Endodermal cell (in vitro differentiated cells): ENCODE results near the gene DDAH1. TPM values are rescaled to one million over a fixed set of nuclear protein-coding genes. Genes with fewer than 3 reads are reported as not detected.

Experiments used
- DNase-seq: peaks from one replicate; pipeline ENCODE4 v3.0.0-alpha.2; 2017
- H3K27ac ChIP-seq: 2 replicates; pipeline ENCODE4 v1.5.1; 2013; ENCODE audit warnings: mild to moderate bottlenecking, low read depth, low read length, moderate library complexity
- H3K27me3 ChIP-seq: 2 replicates; pipeline ENCODE4 v1.6.1; 2013; ENCODE audit warnings: mild to moderate bottlenecking, low read length, moderate library complexity; ENCODE audit not compliant: insufficient read depth, control insufficient read depth, poor library complexity, severe bottlenecking
- H3K36me3 ChIP-seq: 2 replicates; pipeline ENCODE4 v1.7.0; 2013; ENCODE audit warnings: mild to moderate bottlenecking, low read length, moderate library complexity; ENCODE audit not compliant: control insufficient read depth, insufficient read depth
- H3K4me1 ChIP-seq: one replicate; pipeline ENCODE4 v1.7.0; 2013; ENCODE audit warnings: low read length; ENCODE audit not compliant: control insufficient read depth, insufficient read depth
- H3K4me3 ChIP-seq: 2 replicates; pipeline ENCODE4 v1.5.1; 2013; ENCODE audit warnings: mild to moderate bottlenecking, low read length, moderate library complexity
- H3K9ac ChIP-seq: 2 replicates; pipeline ENCODE4 v1.6.1; 2013; ENCODE audit warnings: mild to moderate bottlenecking, low read length, moderate library complexity; ENCODE audit not compliant: poor library complexity, severe bottlenecking; ENCODE audit errors: extremely low read depth
- H3K9me3 ChIP-seq: 2 replicates; pipeline ENCODE4 v1.6.1; 2013; ENCODE audit warnings: mild to moderate bottlenecking, low read length, moderate library complexity; ENCODE audit not compliant: control insufficient read depth
- H3K27ac Mint-ChIP-seq: 2 replicates; pipeline ENCODE4 v1.8.0; 2020; ENCODE audit warnings: mixed read lengths
- H3K27me3 Mint-ChIP-seq: 2 replicates; pipeline ENCODE4 v1.8.0; 2021; ENCODE audit warnings: mild to moderate bottlenecking, mixed read lengths; ENCODE audit not compliant: insufficient read depth
- H3K36me3 Mint-ChIP-seq: 2 replicates; pipeline ENCODE4 v1.8.0; 2020; ENCODE audit warnings: low read depth, mixed read lengths
- H3K4me1 Mint-ChIP-seq: 2 replicates; pipeline ENCODE4 v1.8.0; 2020; ENCODE audit warnings: mixed read lengths
- H3K4me3 Mint-ChIP-seq: 2 replicates; pipeline ENCODE4 v1.8.0; 2020; ENCODE audit warnings: mild to moderate bottlenecking, moderate library complexity, mixed read lengths
- H3K9me3 Mint-ChIP-seq: 2 replicates; pipeline ENCODE4 v1.8.0; 2020; ENCODE audit warnings: mild to moderate bottlenecking, mixed read lengths
- CTCF ChIP-seq: fragments of 200-600 bp; sonication (generic); conservative IDR thresholded peaks from 2 replicates; pipeline ENCODE4 v1.5.0; 2021; ENCODE audit warnings: antibody characterized with exemption, mild to moderate bottlenecking
- WGBS, 2 experiments: methylation state at CpG; one replicate each; pipeline versions ENCODE4 v1.1.5 to v1.1.7; 2013; ENCODE audit warnings: missing lambda C conversion rate in 2 of 2, mixed read lengths in 1 of 2; ENCODE audit not compliant: insufficient coverage in 1 of 2, insufficient read length in 1 of 2; 5-methylcytosine and 5-hydroxymethylcytosine counted together
- total RNA-seq, 2 donors: library from RNA; stranded (reverse); fragmentation: NEBNext Ultra II Directional in 1 of 2; extraction: Animal tissue kit (Norgen Biotek cat#: 25700) in 1 of 2; gene quantifications; 2 replicates in 1 of 2; 3 replicates in 1 of 2; pipeline ENCODE4 v1.2.1, GENCODE V29; 2021

Gene DDAH1
- total RNA-seq, 2 donors from 2014 or later = 16.3 to 22.8 TPM

GRCh38 chr1:85481688-85482087 lies 16.7 kb upstream of the DDAH1 start:
- H3K27me3 ChIP-seq = no peaks in the 10 kb centered on the region
- TF ChIP-seq CTCF = no peak
- no peaks in the 10 kb centered on the region for H3K4me1 ChIP-seq
- no peak overlapping the region for H3K27ac Mint-ChIP-seq
- no peaks in the 10 kb centered on the region for H3K27me3 Mint-ChIP-seq
- no peak overlapping the region for H3K4me3 Mint-ChIP-seq
- H3K36me3 Mint-ChIP-seq = no peaks in the 10 kb centered on the region
- H3K4me1 Mint-ChIP-seq = no peaks in the 10 kb centered on the region
- H3K27ac ChIP-seq = no peak overlapping the region
- no peaks in the 10 kb centered on the region for H3K36me3 ChIP-seq
- no peak for DNase-seq
- no peak overlapping the region for H3K4me3 ChIP-seq
- no peaks in the 10 kb centered on the region for H3K9me3 ChIP-seq
- no peak overlapping the region for H3K9ac ChIP-seq
- 88 to 90% methylated on average over 3 of the region's 3 CpGs for WGBS, 2 experiments
- H3K9me3 Mint-ChIP-seq = no peaks in the 10 kb centered on the region

GRCh38 chr1:85480566-85480965 lies 15.6 kb upstream of the DDAH1 start:
- no peak for DNase-seq
- H3K36me3 ChIP-seq = no peaks in the 10 kb centered on the region
- H3K4me3 ChIP-seq = no peak overlapping the region
- 100% methylated on average over 1 of the region's 2 CpGs; no CpG with 5 or more reads in 1 of the 2 experiments for WGBS, 2 experiments
- no peak for TF ChIP-seq CTCF
- Mint-ChIP-seq H3K4me3 (no peak overlapping the region), H3K27me3 (no peaks in the 10 kb centered on the region), H3K9me3 (no peaks in the 10 kb centered on the region), H3K4me1 (no peaks in the 10 kb centered on the region), H3K36me3 (no peaks in the 10 kb centered on the region), H3K27ac (no peak overlapping the region)
- H3K27me3 ChIP-seq = no peaks in the 10 kb centered on the region
- H3K4me1 ChIP-seq = no peaks in the 10 kb centered on the region
- no peak overlapping the region for H3K27ac ChIP-seq
- H3K9ac ChIP-seq = no peak overlapping the region
- H3K9me3 ChIP-seq = no peaks in the 10 kb centered on the region

GRCh38 chr1:85479491-85479890 lies 14.5 kb upstream of the DDAH1 start:
- no peak for DNase-seq
- no peak for TF ChIP-seq CTCF
- no peak overlapping the region for H3K9ac ChIP-seq
- no peaks in the 10 kb centered on the region for H3K4me1 ChIP-seq
- no peak overlapping the region for H3K4me3 ChIP-seq
- no peaks in the 10 kb centered on the region for H3K27me3 ChIP-seq
- H3K4me3 Mint-ChIP-seq = no peak overlapping the region
- no peaks in the 10 kb centered on the region for H3K36me3 ChIP-seq
- no peak overlapping the region for H3K27ac Mint-ChIP-seq
- no peaks in the 10 kb centered on the region for H3K27me3 Mint-ChIP-seq
- H3K27ac ChIP-seq = no peak overlapping the region
- no peaks in the 10 kb centered on the region for H3K4me1 Mint-ChIP-seq
- 83 to 100% methylated on average over 1 of the region's 1 CpG for WGBS, 2 experiments
- H3K9me3 ChIP-seq = no peaks in the 10 kb centered on the region
- no peaks in the 10 kb centered on the region for H3K9me3 Mint-ChIP-seq
- H3K36me3 Mint-ChIP-seq = no peaks in the 10 kb centered on the region
